Measurements from ENCODE around the gene HECW1. TPM values are rescaled to one million over a fixed set of nuclear protein-coding genes. Genes with fewer than 3 reads are reported as not detected.

The HECW1 gene
- total and polyA plus RNA-seq, 2 of the 8 experiments (the other 6 are each of a cell fraction or from before 2014, with no cell fraction given): 2.9 to 12.7 TPM

DNA sequence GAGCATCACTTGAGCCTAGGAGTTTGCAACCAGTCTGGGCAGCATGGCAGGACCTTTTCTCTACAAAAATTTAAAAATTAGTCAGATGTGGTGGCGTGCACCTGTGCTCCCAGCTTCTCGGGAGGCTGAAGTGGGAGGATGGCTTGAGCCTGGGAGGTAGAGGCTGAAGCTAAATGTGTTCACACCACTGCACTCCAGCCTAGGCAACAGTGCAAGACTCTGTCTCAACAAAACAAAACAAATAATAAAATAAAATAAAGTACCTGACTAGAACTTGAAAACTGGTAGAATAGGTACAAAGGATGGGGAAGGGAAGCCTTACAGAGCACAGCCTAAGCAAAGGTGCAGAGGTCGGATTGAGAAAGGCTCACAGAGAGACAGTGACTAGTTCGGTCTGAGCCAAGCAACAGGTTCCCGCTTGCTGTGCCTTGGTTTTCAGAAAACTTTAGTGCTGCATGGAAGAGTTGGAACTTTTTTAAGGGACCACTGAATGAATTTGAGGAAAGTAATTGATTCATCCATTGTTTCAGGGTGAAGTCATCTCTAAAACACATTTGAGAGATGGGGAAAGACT, 370.3 kb downstream of the HECW1 start:
- no peak overlapping the region for H4K91ac ChIP-seq (replicated peaks; ENCODE audit: insufficient read length, low read length)
- H2BK12ac ChIP-seq (ENCODE audit: low read depth, low read length): no peak overlapping the region
- no peak overlapping the region for H2BK20ac ChIP-seq (ENCODE audit: low read length)
- CTCF ChIA-PET (ENCODE audit: partially characterized antibody): interaction anchor here (0.6 to 0.8 kb wide), 2 partner anchors 400 to 415 kb away, joined by 3 read pairs; no protein-coding TSS in a partner anchor
- no peak overlapping the region for H3K56ac ChIP-seq (replicated peaks; ENCODE audit: insufficient read length, low read depth, low read length)
- H2BK120ac ChIP-seq (replicated peaks; ENCODE audit: low read depth, low read length): no peak overlapping the region
- no peak overlapping the region; a peak in 2 of 7 replicates for H3K9ac ChIP-seq (replicated peaks in 1 of 4; ENCODE audit: extremely low read depth in 1 of 4, low read depth in 3 of 4, low read length in 3 of 4)
- H4K8ac ChIP-seq (ENCODE audit: extremely low read depth, insufficient read depth, low read length): no peak overlapping the region
- H3K4me2 ChIP-seq (ENCODE audit: insufficient read depth in 1 of 2, low read depth in 2 of 2, low read length in 2 of 2): no peak overlapping the region
- no peaks in the 10 kb centered on the region for H3K23me2 ChIP-seq (ENCODE audit: low read depth, low read length)
- H2AK5ac ChIP-seq (ENCODE audit: low read depth, low read length): no peak overlapping the region
- H2AFZ ChIP-seq (ENCODE audit: low read length): no peak overlapping the region
- FAIRE-seq: no peak
- no peak overlapping the region for H2BK5ac ChIP-seq (ENCODE audit: low read depth, low read length)
- no peak overlapping the region for H3K18ac ChIP-seq (ENCODE audit: extremely low read depth, low read length)
- no peaks in the 10 kb centered on the region for H3K79me2 ChIP-seq (ENCODE audit: control insufficient read depth in 1 of 2, insufficient read depth in 2 of 2, low read length in 2 of 2)
- H3K4me3 ChIP-seq (ENCODE audit: extremely low read depth in 1 of 4, insufficient read depth in 2 of 4, low read depth in 3 of 4, low read length in 4 of 4): no peak overlapping the region
- no peak overlapping the region for H2BK15ac ChIP-seq (ENCODE audit: low read length)
- WGBS, 2 experiments (ENCODE audit: extremely low coverage in 1 of 2, insufficient coverage in 1 of 2, insufficient read length in 1 of 2, insufficient replicate concordance in 2 of 2, low coverage in 1 of 2, low lambda C conversion rate in 2 of 2, missing lambda C conversion rate in 1 of 2): 93% methylated on average over 5 of the region's 5 CpGs; no CpG with 5 or more reads in 1 of the 2 experiments
- peak in 1 of 2 experiments; percentile 11 for DNase-seq (ENCODE audit: low read depth in 1 of 2, low spot score in 2 of 2)
- no peak overlapping the region for H3K23ac ChIP-seq (ENCODE audit: insufficient read length)
- no peak overlapping the region for H3K27ac ChIP-seq (ENCODE audit: low read depth, low read length)
- no peak overlapping the region for H4K5ac ChIP-seq (ENCODE audit: insufficient read length, low read depth, low read length)
- POLR2A ChIA-PET (ENCODE audit: partially characterized antibody): no interaction called here
- H3K9me3 ChIP-seq (ENCODE audit: insufficient read depth in 2 of 2, low read depth in 1 of 2, low read length in 1 of 2): peaks cover 12% of the 10 kb centered on the region in 2 experiments; a peak in 3 of 4 replicates
- no peak overlapping the region for H3K4ac ChIP-seq (replicated peaks; ENCODE audit: insufficient read length, low read depth, low read length)
- no peak for TF ChIP-seq HDAC6 (IDR thresholded peaks at IDR 0.05; ENCODE audit: low read depth, low read length)
- TF ChIP-seq GTF2F1 (IDR thresholded peaks at IDR 0.05; ENCODE audit: borderline replicate concordance, low read depth, low read length): no peak
- TF ChIP-seq RNF2 (IDR thresholded peaks at IDR 0.05; ENCODE audit: borderline replicate concordance, low read depth, low read length, missing control alignments, poor library complexity, severe bottlenecking): no peak
- H3K36me3 ChIP-seq (ENCODE audit: control insufficient read depth in 2 of 4, insufficient read depth in 4 of 4, low read length in 3 of 4): 0 out of 8 replicates have a peak, but pooled peaks cover 0 to 7% (median 0%) of the 10 kb centered on the region in 4 experiments
- H3K79me1 ChIP-seq (ENCODE audit: low read depth, low read length): no peaks in the 10 kb centered on the region
- no peaks in the 10 kb centered on the region for H4K20me1 ChIP-seq (replicated peaks in 1 of 2; ENCODE audit: control insufficient read depth in 1 of 2, insufficient read depth in 2 of 2, low read length in 2 of 2)
- no peaks in the 10 kb centered on the region for H3K4me1 ChIP-seq (replicated peaks in 1 of 4; ENCODE audit: control insufficient read depth in 3 of 4, insufficient read depth in 4 of 4, low read length in 3 of 4)
- no peak overlapping the region for H3K14ac ChIP-seq (ENCODE audit: insufficient read length)
- no peaks in the 10 kb centered on the region for H3K27me3 ChIP-seq (replicated peaks in 1 of 4; ENCODE audit: control insufficient read depth in 3 of 4, extremely low read depth in 1 of 4, insufficient read depth in 3 of 4, low read length in 3 of 4)

Measured in H1 (cell line).